Tibial nerve (tissue), 3 donors: ENCODE measurements around the gene PARP4.

Experiments
- CTCF ChIP-seq, 5 experiments: fragments of 200-600 bp in 3 of 5; fragments of 450-650 bp in 2 of 5; sonication (generic) in 3 of 5; IDR thresholded peaks; one replicate each; pipeline ENCODE4 v1.5.1; 2016 to 2019; ENCODE audit warnings: antibody characterized with exemption in 5 of 5, mild to moderate bottlenecking in 3 of 5, moderate library complexity in 2 of 5
- POLR2A ChIP-seq, 2 donors: fragments of 450-650 bp; IDR thresholded peaks; one replicate each; pipeline ENCODE4 v1.6.1; 2017; ENCODE audit warnings: antibody characterized with exemption in 2 of 2, mild to moderate bottlenecking in 2 of 2, moderate library complexity in 2 of 2

GRCh38 chr13:24557081-24557480 is 44.5 kb upstream of the PARP4 start:
- TF ChIP-seq POLR2A (IDR thresholded peaks at IDR 0.05) (no peak), CTCF (IDR thresholded peaks at IDR 0.05) (no peak)
